Measurements from ENCODE around the gene GRPEL2.

GRCh38 chr5:149302641-149303040 lies 42.7 kb upstream of the GRPEL2 start:
- TF ChIP-seq, protein P1, sequence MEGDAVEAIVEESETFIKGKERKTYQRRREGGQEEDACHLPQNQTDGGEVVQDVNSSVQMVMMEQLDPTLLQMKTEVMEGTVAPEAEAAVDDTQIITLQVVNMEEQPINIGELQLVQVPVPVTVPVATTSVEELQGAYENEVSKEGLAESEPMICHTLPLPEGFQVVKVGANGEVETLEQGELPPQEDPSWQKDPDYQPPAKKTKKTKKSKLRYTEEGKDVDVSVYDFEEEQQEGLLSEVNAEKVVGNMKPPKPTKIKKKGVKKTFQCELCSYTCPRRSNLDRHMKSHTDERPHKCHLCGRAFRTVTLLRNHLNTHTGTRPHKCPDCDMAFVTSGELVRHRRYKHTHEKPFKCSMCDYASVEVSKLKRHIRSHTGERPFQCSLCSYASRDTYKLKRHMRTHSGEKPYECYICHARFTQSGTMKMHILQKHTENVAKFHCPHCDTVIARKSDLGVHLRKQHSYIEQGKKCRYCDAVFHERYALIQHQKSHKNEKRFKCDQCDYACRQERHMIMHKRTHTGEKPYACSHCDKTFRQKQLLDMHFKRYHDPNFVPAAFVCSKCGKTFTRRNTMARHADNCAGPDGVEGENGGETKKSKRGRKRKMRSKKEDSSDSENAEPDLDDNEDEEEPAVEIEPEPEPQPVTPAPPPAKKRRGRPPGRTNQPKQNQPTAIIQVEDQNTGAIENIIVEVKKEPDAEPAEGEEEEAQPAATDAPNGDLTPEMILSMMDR (IDR thresholded peaks at IDR 0.05; ENCODE audit: borderline replicate concordance, extremely low read depth, low read length, poor library complexity, severe bottlenecking): no peak
- no peak for TF ChIP-seq EZH2 (IDR thresholded peaks at IDR 0.05; ENCODE audit: borderline replicate concordance, low read depth, low read length, severe bottlenecking)

All from DND-41 (cell line).